GM21447 (cell line): ENCODE measurements around the gene DMD.
"Not testable (repeated sequence)": the region's sequence is repeated elsewhere in the genome, so short reads cannot be mapped to it uniquely, and the experiment has no call there.

Experiments used
- ATAC-seq: cut with Tn5 transposase; IDR thresholded peaks from one replicate; pipeline ENCODE4 v1.9.1; 2021; ENCODE audit not compliant: unreplicated experiment

The DMD gene

DNA sequence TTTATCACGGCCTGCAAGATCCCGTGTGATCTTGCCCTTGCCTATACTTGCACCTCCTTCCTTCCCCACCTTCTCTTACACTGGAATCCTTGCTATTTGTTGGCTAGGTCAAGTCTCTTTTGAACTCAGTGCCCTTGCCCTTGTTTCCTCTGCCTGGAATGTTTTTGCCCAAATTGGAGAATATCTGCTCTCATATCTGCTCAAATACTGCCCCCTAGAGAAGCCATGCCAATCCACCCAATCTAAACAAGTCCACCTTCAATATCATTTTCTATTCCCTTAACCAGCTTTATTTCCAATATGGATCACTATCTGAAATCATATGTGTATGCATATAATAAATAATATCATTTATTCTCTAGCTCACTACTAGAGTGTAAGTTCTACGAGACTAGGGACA, 1095.3 kb downstream of the DMD start:
- ATAC-seq = no peak

- ATAC-seq = no peak
Measured at GRCh38 chrX:32087663-32088062, 1123.7 kb downstream of the DMD start.

DNA sequence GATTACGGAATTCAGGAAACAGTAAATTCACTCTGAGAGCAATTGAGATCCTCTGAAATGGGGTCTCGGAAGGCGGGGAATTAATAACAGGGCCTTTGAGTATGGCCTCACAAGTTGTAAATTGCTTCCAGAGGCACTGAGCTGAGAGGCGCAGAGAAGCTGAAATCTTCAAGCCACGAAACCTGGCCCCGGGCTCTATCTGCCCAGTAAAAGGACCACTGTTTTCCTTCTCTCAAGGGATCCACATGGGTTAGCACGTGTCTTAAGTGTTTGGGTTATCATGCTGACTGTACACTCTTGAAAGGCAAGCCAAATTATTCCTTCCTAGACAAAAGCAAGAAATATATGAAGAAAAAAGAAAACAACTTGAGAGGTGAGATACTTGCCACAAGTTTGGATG, 1126.6 kb downstream of the DMD start:
- ATAC-seq = no peak

DNA sequence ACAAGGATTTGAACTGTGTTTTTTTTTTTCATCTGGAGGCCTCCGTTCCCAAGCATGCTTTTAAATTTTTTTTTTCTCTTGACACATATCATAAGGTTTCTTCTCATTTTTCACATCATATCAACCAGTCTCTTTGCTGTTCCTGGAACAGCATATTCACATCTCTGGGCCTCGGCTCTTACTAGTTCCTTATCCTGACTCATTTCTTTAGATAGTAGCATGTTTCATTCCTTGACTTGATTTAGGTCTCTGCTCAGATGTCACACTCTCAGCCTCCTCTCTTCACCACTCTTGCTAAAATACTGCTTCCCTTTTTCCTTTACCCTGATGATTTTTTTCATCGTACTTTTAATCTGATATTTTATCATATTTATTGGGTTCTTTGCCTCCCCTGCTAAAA, 1163.1 kb downstream of the DMD start:
- ATAC-seq = no peak

GRCh38 chrX:32045149-32045548, 1166.2 kb downstream of the DMD start:
- ATAC-seq = no peak

DNA sequence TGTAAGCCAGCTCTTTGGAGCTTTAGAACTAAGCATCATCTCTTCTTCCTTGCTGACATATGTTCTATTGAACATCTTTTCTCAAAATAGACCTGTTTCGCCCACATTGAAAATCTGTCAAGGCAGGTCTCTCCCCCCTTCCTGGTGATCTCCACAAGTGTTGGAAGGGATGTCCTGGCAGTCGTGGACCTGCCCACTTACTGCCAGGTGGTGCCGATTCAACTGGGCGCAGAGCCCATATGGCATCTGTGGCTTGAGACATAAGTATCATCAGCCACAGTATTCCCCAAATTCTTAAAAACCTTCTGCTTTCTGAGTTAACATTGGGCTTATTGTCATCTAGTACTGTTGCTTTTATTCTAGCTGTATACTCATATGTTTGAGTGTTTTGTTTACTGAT, 1170.2 kb downstream of the DMD start:
- no peak for ATAC-seq

GRCh38 chrX:32026772-32027171, 1184.6 kb downstream of the DMD start:
- no peak for ATAC-seq

- ATAC-seq = no peak
Measured at GRCh38 chrX:32024072-32024471, 1187.3 kb downstream of the DMD start.

DNA sequence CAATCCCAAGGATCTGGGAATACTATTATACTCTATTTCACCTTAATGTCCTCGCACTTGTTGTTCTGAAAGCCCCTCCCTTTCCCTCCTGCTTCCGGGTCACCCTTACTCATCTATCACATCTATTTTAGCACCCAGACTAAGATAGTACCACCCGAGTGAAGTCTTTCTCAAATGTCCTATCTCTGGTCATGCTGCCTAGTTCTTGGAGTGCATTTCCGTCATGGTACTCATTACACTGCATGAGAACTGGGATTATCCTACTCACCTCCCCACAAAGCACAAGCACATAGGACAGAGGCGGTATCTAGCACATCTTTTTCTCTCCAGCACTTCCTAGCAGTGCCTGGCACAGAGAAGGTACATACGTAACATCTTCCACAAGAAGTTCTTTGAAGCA, 1195.2 kb downstream of the DMD start:
- no peak for ATAC-seq

GRCh38 chrX:32010948-32011347, 1200.4 kb downstream of the DMD start:
- no peak for ATAC-seq

GRCh38 chrX:32010212-32010611, 1201.1 kb downstream of the DMD start:
- ATAC-seq = no peak

DNA sequence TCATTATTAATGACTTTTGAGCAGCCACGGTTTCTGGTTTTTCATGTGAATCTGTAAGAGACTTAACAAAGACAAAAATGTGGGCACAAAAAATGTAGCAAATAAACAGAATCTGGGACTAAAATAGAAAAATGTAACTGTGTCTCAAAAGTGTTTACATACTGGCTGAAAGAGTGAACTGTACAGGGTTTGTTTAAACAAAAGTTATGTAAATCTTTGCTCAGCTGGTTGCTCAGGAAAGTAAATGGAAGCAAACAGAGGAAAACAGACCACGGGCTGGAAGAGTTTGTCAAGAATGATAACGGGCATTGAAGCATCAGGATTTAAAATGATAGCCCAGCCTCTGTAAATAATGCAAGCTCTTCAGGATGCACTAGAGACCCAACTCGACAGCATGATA, 1217.7 kb downstream of the DMD start:
- no peak for ATAC-seq

GRCh38 chrX:31988975-31989374, 1222.4 kb downstream of the DMD start:
- ATAC-seq = no peak

DNA sequence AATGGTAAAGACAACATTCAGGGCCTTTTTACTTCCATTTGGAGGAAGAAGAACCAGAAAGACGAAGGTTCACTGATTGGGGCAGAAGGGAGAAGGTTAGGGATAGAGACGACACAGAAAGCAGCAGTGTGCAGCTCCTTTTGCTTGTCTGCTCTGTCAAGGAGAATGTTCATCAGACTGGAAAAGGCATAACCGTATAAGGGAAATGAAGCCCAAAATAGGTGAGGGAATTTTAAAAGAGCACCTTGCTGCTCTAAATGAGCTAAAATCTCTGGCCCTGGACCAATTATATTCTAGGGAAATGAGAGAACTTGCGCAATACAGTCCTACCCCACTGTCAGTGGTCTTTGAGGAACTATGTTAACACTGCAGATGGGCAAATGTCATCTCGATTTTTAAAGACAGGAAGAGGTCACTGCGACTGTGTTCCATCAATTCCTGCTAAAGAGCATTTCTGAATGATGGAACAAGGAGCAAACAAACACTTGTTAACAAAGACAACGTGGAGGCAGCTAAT, 1229.7 kb downstream of the DMD start:
- no peak for ATAC-seq

DNA sequence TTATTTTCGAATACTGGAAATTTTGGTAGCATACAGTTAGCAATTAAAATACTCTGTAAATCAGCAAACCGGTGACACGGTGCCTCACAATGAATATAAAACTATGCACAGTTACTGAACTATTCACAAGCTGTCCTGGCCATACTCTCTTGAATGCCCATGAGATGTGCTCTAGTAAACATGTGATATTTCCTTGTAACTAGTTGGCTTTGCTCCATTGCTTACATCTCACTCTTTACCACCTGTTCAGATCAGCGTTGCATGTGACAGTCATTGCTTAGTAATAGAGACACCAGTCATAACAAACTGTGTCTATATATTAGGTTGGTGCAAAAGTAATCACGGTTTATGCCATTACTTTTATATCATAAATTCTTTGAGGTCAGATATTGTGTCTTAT, 1241.6 kb downstream of the DMD start:
- no peak for ATAC-seq

GRCh38 chrX:31962256-31962655, 1249.1 kb downstream of the DMD start:
- ATAC-seq = no peak

DNA sequence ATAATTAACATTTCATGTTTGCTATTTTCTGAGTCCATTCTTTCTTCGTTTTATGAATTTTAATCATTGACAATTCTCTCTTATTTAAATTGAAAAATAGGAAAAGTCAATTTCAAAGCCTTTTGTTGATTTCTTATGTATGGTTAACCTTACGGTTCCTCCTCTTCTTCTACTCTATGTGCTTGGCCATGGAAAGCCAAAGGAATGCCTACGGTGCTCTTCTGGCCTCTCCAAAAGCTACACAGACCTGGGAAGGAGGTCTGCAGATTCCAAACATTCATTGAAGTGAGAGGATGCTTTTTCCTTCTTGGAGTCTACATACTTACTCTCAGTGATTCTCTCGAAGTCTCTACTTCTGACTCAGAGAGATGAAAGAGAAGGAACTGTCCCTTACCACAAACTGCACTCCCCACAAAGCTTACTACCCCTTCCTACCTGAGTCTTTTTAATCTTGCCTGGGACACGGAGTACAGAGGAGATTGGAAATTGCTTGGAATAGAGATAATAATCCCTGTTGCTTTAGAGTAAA, 1276.4 kb downstream of the DMD start:
- no peak for ATAC-seq

- ATAC-seq = no peak
Measured at GRCh38 chrX:31934015-31934414, 1277.3 kb downstream of the DMD start.

DNA sequence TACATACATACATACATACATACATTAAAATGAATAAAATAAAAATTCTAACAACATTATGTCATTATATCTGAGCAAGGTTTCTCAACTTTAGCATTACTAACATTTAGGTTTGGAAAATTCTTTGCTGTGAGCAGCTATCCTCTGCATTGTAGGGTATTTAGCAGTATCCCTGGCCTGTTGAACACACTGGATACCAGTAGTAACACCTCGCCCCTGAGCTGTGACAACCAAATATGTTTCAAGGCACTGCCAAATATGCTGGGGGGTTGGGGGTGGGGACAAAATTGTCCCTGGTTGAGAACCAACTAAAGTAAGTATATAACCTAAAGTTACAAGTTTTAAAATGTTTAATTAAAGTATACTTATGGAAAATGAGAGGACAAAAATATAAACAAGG, 1278.6 kb downstream of the DMD start:
- ATAC-seq = no peak

- not testable (repeated sequence) for ATAC-seq
Measured at GRCh38 chrX:31932320-31932719, 1279.0 kb downstream of the DMD start.

DNA sequence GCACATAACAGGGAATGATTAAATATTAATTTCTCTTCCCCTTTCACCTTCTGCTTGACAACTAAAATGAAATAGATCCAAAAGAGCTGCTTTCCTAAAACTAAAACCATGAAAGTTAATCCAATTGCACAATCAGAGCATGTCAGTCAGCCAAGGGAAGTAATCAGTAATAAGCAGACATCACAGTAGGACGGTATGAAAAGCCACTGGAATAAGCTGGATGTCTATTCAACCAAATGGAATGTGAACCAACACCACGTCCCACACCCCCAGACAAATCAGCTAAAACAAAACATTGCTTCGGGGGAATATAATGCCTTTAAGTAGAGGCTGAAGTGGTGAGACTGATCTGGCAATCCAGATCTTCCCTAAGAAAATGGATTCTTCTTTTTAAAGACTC, 1280.1 kb downstream of the DMD start:
- ATAC-seq = no peak

DNA sequence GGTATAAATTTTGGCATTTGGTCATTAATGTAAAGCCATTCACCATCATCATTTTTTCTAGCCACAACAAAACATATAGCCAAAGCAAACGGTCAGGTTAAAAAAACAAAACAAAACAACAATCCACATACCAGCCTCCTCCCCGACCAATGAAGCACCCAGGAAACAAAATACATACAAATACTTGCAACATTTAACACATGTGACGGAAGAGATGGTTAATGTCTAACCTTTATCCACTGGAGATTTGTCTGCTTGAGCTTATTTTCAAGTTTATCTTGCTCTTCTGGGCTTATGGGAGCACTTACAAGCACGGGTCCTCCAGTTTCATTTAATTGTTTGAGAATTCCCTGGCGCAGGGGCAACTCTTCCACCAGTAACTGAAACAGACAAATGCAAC, 1282.0 kb downstream of the DMD start:
- no peak for ATAC-seq

- ATAC-seq = no peak
Measured at GRCh38 chrX:31921236-31921635, 1290.1 kb downstream of the DMD start.
